Measurements from ENCODE around the gene CCDC50.

CCDC50 gene, protein sequence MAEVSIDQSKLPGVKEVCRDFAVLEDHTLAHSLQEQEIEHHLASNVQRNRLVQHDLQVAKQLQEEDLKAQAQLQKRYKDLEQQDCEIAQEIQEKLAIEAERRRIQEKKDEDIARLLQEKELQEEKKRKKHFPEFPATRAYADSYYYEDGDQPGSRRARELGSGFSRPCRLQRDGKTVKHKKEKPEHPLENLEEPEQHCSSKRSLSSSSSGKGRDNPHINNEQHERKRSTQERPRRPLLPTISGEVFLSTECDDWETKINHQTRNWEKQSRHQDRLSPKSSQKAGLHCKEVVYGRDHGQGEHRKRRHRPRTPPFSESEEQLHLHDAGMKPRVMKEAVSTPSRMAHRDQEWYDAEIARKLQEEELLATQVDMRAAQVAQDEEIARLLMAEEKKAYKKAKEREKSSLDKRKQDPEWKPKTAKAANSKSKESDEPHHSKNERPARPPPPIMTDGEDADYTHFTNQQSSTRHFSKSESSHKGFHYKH

DNA sequence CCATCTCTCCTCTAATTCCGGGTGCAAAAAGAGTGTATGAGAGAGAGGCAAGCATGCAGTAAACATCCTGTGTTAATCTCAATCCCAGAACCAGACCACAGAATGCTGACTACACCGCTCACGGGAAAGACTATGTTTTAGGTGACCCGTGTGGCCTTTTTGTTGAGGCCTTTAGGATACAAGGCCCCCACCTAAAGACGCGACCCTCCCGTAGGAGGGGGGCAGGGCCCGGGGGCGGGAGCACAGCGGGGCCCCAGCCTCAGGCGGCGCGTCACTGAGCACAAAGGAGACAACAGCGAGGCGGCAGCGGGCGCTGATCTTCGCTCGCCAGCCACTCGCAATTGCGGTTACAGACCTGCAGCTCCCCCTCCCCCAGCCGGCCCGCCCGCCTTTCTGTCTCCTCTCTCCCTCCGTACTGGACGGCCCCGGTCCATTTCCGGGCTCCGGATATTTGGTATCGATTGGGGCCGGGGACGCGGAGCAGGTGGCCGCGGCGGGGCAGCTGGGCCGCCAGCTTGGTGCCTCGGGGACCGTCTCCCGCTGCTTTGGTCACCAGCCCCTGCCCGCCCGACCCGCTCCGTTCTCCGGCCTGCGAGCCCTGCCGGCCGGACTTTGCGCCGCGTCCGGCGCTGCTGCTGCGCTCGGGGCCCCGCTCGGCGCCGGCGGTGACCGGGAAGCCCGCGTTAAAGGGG is at the start of gene CCDC50:
CCDC50 (plus strand) TSS at position 433 of the 692 bp plus-strand sequence. CDS start 281 bp downstream, outside the sequence.
- DNase-seq (ENCODE audit: low read depth): no peak

DNA sequence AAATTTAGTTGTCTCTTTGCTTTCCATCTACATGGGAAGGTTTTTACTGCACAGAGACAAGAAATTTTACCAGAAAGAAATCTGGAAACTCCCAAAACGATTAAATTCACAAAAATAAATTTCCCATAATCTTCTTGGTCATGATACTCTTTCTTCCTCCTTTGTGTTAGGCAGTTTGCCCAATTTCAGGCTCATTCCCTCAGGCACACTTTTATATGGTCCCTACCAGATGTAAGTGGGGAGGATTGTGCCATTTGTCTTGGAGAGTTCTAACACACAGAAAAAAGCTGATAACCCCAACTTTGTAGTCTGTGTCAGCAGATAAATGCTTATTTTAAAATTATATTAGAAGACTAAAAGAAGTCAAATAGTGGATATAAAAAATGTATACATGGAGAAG is 49.1 kb upstream of the CCDC50 start:
- DNase-seq (ENCODE audit: low read depth): no peak

DNA sequence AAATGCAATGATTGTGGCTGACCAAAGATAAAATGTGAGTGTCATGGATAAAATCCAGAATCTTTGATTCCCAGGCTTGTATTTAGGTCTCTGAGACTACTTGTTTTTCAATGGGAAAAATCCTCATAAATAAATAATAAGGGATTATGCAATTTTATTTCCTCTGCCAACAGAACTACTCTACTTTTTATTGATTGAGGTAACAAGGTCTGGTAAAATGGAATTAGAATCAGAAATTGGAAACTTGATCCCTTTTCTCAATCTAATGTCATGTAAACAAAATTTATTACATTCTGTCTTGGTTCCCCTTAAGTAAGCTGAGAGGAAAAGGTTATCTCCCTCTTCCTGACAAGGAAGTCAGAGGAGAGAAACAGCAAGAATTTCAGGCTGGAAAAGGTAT is 48.3 kb upstream of the CCDC50 start:
- no peak for DNase-seq (ENCODE audit: low read depth)

DNA sequence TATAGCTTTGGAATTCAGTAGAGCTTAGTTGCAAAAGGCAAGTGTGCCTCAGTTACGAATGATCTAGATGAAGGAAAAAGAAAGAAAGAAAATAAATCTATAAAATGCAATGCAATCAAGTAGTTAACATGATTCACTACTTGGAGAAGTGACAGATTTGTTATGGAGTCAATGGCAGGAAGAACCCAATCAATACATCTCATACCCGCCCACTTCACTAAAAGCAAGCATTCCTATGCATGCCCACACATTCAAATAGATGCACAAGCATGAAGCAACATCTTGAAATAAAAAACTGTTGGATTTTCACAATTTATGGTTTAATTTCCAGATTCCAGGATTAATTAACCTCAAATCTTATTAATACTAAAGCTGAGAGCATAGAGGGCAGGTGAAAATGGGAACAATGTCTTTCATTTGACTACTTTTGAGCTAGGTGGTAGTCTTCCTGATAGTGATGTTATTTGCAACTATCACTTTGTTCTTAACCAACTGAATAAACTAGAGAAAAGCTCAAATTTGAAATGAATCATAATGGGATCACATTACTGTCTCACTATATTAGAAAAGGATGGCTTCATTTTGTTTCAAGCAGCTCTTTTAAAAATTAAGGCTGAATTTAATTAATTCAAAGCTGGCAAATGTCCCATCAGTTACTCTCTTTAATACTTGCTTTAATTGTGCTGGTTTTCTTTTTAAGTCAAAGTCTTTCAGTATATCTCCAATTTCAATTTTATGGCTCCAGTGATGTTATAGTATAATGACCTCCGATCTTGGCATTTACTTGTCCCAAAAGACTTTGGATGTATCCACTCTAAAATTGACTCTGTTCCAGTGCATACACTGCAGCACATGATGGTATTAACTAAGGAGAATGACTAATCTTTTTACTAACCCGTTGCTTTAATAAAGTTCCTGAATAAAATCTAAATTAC is 46.7 kb upstream of the CCDC50 start:
- no peak for DNase-seq (ENCODE audit: low read depth)

DNA sequence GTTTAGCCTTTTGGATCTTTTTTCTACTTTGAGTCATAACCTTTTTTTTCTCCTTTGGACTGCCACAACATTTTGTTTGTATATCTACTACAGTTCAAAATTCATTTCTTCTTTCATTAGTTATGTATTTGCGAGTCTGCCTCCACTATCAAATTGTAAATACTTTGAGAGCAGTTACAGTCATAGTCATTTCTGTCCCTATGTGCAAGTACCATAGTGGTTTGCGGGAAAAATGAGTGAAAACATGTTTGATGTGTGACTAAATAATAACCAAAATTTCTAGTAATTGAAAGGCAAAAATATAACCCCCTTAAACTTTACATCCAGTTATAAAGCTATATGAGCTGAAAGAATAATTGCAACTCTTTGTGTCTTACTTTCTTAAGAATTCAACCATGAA is 45.8 kb upstream of the CCDC50 start:
- DNase-seq (ENCODE audit: low read depth): no peak

DNA sequence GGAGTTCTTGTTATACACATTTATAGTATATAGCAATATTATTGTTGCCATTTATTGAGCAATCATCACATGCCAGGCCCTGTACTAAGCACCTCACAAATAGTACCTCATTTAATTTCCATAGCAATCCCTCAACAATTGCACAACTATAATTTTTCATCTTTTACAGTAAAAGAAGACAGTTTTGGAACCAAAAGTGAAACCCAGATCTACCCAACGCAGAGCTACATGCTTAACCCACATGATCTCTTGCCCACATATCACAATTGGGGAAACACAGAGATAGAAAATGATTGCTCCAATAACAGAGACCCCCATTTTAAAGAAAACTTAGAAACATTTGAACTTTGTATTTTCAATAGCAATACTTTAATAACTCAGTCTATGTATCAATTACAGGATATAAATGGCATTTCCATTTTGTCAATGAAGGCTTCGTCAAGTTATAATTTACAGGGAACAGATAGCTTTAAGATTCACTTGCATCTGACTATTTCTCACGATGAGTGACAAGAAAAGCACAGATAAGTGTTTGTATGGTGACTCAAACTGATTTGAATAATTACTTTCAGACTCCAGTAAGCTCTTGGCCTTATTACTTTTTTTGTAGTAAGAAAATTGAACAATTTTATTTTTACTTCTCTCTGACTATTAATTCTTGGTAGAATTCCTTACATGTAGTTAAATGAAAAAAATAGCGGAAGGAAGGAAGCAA is 38.7 kb upstream of the CCDC50 start:
- no peak for DNase-seq (ENCODE audit: low read depth)

DNA sequence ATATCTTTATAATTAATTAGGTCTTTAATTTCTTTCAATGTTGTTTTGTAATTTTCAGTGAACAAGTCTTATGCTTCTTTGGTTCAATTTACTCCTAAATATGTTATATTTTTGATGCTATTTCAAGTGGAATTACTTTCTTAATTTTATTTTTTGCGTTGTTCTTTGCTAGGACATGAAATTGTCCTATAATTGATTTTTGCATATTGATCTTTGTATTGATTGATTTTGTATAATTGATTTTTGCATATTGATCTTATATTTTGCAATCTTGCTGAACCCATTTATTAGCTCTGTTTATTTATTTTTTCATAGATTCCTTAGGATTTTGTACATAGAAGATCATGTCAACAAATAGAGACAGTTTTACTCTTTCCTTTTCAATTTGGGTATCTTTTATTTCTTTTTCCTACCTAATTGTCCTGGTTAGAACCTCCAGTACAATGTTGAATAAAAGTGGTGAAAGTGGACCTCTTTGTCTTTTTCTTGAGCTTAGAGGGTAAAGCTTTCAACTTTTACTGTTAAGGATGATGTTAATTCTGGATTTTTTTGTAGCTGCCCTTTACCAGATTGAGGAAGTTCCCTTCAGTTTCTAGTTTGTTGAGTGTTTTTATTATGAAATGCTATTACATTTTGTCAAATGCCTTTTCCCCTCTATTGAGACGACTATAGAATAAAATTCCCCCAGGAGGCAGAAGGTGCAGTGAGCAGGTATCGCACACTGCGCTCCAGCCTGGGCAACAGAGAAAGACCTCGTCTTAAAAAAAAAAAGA is 36.8 kb upstream of the CCDC50 start:
- no peak for DNase-seq (ENCODE audit: low read depth)

DNA sequence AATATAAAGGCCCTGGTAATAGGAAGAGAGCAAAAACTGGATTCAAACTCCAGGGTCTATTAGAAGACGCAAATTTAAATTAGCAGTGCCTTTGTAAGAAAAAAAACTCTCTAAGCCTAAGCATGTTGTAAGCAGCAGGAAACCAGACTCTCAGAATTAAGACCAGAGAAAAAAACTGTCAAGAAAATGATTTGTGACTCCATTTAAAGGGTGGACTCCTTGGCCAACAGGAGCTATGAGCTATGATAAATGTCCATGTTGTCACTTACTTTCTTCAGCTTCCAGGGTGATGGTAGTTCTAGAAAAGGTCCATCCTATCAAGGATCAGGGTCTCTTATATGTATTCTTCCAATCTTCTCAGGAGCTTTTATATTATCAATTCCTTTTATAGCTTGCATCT is 34.9 kb upstream of the CCDC50 start:
- no peak for DNase-seq (ENCODE audit: low read depth)

DNA sequence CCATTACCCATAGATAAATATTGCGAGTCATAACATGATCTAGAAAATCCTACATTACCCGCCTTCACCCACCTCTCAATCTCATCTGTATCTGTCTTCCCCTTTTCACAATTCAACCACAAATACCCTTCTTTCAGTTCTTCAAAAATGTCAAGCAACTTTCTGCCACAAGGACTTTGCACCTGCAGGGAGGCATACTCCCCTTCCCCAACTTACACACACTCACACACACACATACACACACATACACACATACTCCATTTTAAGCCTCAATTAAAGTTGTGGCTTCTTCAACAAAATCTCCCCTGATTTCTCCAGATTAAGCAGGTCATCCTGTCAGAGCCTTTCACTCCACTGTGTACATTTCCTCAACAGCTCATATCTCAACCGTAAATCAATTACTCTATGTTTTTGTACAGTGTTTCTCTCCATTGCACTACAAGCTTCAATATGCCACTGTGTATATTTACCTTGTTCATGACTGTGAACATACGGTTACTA is 33.1 kb upstream of the CCDC50 start:
- no peak for DNase-seq (ENCODE audit: low read depth)

DNA sequence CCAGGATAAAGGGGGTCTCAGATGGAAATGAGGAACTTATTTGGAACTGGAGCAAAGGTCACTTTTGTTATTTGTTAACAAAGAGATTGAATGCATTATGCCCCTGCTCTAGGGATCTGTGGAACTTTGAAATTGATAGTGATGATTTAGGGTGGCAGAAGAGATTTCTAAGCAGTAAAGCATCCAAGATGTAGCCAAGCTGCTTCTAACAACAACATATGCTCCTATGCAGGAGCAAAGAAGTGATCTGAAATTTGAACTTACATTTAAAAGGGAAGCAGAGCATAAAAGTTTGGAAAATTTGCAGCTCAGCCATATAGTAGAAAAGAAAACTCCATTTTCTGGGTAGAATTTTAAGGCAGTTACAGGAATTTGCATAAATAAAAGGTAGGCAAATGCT is 30.3 kb upstream of the CCDC50 start:
- DNase-seq (ENCODE audit: low read depth): no peak

DNA sequence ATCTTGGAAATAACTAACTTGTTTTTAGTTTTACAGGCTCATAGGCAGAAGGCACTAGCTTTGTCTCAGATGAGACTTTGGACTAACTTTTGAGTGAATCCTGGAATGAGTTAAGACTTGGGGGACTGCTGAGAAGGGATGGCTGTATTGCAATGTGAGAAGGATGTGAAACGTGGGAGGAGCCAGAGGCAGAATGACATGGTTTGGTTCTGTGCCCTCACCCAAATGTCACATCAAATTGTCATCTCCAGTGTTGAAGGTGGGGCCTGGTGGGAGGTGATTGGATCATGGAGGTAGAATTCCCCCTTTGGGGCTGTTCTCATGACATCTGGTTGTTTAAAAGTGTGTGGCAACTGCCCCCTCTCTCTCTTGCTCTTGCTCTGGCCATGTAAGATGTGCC is 28.8 kb upstream of the CCDC50 start:
- no peak for DNase-seq (ENCODE audit: low read depth)

DNA sequence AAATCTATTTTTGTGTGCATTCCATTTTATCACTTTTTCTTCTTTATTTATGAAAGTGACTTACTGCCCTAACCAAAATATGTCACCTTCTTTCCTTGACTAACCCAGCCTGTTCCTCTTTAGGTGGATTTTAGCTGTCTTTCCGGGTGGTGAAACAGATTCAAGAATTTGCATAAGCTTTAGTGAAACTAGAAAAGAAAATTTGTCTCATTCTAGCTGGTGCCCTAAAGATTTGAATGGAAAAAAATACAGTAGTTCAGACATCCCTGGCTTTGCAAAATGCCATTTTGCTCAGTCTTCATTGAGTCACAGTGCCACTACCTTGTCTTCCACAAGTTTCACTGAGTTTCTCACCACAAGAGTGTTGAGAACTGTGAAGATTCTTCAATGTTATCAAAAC is 28.2 kb upstream of the CCDC50 start:
- no peak for DNase-seq (ENCODE audit: low read depth)

DNA sequence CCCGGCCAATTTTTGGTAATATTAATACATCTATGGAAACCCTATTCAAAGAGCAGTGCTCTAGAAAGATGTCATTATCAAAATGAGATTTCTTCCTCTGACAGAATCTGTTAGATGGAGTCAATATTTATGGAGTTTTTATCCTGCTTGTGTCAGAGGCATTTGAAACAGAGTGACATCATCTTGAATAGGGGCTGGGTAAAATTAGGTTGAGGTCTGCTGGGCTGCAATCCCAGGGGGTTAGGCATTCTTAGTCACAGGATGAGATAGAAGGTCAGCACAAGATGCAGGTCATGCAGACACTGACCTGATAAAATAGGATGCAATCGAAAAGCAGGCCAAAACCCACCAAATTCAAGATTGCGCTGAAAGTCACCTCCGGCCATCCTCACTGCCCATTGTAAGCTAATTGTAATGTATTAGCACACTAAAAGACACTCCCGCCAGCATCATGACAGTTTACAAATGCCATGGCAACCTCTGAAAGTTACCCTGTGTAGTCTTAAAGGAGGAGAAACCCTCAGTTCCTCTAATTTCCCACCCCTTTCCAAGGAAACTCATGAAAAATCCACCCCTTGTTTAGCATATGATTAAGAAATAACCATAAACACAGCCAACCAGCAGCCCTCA is 27.3 kb upstream of the CCDC50 start:
- no peak for DNase-seq (ENCODE audit: low read depth)

DNA sequence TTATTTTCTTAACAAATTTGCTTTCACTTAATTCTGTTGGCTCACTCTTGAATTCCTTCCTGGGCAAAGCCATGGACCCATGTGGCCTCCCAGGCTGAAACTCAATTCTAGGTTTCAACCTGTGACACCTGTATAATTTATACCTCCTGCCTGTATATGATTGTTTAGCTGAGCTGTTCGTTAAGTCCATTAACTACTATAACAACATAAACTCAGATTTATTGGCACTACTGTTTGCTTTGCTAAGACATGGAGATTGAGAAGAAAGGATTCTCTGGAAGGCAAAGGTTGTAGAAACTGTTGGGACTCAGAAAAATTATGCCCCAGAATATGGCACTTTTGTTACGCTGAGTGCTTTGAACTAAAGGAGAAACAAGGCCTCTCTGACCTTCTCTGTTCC is 26.7 kb upstream of the CCDC50 start:
- no peak for DNase-seq (ENCODE audit: low read depth)

DNA sequence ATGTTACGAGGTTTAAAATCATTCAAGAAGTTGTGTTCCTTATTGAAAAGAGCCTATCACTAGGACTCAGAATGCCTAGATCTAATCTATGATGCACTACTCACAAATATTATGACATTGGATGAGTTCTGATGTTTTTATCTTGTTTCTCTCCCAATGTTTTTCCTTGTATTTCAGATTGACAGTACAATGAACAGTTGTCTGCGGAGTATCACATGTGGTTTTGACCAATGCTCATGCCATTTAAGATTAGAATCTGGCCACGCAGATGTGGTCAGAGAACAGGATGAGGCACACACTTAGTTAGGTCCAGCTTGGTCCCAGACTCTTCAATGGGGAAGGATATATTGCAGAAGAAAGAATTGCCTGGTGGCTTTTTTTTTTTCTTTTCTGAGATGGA is 25.6 kb upstream of the CCDC50 start:
- DNase-seq (ENCODE audit: low read depth): no peak

DNA sequence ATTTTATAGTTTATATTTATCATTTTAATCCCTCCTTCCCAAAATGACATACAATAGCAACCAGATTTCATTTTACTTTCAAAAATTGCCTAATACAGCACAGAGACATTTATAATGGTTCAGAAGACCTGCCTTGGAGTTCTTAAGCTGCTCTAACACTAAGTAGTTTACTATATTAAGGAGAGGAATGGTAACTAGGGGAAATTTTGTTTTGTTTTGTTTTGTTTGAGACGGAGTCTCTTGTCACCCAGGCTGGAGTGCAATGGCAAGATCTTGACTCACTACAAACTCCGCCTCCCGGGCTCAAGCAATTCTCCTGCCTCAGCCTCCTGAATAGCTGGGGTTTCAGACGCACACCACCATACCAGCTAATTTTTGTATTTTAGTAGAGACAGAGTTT is 22.8 kb upstream of the CCDC50 start:
- DNase-seq (ENCODE audit: low read depth): no peak

DNA sequence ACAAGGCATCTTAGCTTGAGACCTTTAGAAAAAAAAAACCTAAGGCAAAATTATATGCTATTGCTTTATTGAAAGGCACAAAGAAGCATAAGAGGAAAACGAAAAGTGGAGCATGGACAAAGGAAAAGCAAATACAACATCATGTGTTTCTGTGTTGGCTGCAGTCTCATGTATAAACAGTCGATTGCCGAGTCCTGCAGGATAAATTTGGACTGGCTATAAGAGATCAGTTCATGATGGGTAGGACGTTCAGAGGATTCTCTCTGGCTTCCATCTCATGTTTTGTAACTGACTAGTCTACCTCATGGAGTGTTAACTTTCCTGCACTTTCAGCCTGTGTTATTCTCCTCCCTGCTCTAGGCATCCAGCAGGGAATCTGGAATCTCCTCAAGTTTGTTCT is 21.9 kb upstream of the CCDC50 start:
- no peak for DNase-seq (ENCODE audit: low read depth)

DNA sequence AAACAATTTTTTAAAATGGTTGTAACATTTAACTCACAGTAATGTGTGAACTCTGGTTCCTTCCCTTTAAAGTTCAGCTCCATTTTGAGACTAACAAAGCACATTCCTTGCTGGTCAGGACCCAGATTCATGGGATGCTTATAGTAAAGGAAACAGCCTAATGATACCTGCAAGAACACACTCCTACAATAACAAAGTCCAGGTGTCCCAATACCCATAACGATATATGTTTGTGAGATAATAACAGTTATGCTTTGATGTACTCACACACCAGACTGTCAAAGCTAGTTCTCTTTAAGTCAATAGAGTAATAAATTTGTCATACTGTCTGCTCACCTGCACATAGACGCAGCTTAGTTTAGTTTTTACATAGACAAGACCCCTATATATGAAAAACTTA is 15.9 kb upstream of the CCDC50 start:
- no peak for DNase-seq (ENCODE audit: low read depth)

DNA sequence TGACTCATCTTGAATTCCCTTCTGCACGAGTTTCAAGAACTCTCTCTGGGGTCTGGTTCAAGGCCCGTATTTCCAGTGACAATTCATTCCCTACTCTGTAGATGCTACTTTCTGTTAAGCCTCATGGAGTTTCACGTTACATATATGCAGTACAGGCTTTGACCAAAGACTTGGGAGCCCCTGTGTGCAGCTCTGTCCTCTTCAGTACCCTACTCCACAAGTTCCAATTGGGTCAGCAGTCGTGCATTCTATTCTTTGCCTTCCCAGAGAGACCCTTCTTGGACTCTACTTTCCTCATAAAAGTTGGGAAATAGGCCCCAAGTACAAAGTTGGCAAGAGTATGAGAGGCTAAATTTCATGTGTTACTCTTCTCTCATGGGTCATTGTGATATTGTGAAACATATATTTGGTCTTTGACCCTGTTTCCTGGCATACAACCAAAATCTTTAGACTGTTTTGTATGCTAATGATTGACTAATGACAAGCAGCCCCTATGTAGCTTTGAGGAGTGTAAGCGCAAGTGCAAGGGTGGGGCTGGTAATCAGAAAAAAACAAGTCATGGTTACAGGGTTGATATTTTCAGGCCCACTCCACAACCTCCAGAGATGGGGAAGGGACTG is 15.0 kb upstream of the CCDC50 start:
- DNase-seq (ENCODE audit: low read depth): no peak
